ENCODE data around the gene FAM236A. TPM values are rescaled to one million over a fixed set of nuclear protein-coding genes. Genes with fewer than 3 reads are reported as not detected.
"Not testable (repeated sequence)": the region's sequence is repeated elsewhere in the genome, so short reads cannot be mapped to it uniquely, and the experiment has no call there.

FAM236A gene
- total and polyA plus RNA-seq, 9 of the 15 experiments (the other 6 are each of a cell fraction or from before 2014, with no cell fraction given) = not detected

DNA sequence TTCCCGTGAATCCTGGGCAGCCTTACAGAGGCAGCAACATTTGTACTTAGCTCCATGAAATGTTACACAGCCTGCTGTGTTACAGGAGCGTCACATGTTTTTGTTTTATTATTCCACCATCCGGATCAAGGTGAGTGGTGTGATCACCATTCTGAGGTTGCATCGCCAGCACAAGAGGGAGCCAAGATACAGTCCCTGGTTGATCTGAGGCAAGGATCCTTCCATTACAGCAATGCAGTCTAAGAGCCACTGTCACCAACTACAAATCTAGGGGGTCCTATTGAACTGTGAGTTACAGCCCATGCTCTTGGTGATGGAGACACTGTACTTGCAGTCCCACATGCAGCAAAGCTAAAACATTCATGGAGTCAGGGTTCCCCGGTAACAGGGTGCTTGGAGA, 21.9 kb upstream of the FAM236A start:
- DNase-seq (ENCODE audit: extremely low read depth in 1 of 4, low spot score in 3 of 4); H3K9me1 ChIP-seq (ENCODE audit: control insufficient read depth, insufficient read depth, low read length); H3K9me3 ChIP-seq (replicated peaks; ENCODE audit: control insufficient read depth, insufficient read depth, low read depth, low read length); H3K4me3 ChIP-seq; H3K4me2 ChIP-seq (ENCODE audit: insufficient read depth, low read length); H3K9ac ChIP-seq (ENCODE audit: insufficient read depth in 1 of 2, low read depth in 2 of 2, low read length in 2 of 2); H3K79me2 ChIP-seq (ENCODE audit: control insufficient read depth, insufficient read depth, low read length); H3K36me3 ChIP-seq (ENCODE audit: control insufficient read depth, insufficient read depth, low read length); H3K27ac ChIP-seq (ENCODE audit: extremely low read depth, low read depth, low read length); ATAC-seq; intact Hi-C loops (cut with micrococcal nuclease); H2AFZ ChIP-seq (ENCODE audit: low read depth, low read length); H3K27me3 ChIP-seq (ENCODE audit: control insufficient read depth in 2 of 2, insufficient read depth in 2 of 2, low read length in 2 of 2); H4K20me1 ChIP-seq (replicated peaks; ENCODE audit: control insufficient read depth, insufficient read depth, low read length); in situ Hi-C loops (cut with MboI); H3K4me1 ChIP-seq (replicated peaks in 1 of 2; ENCODE audit: control insufficient read depth in 2 of 2, insufficient read depth in 2 of 2, low read length in 2 of 2); POLR2A ChIA-PET; CTCF ChIA-PET (ENCODE audit: low intra/inter-chr PET ratio); BruUV-seq (replicated peaks); FAIRE-seq: not testable (repeated sequence)
- WGBS (ENCODE audit: insufficient coverage, low coverage, missing lambda C conversion rate) = 0% methylated on average over 2 of the region's 5 CpGs

DNA sequence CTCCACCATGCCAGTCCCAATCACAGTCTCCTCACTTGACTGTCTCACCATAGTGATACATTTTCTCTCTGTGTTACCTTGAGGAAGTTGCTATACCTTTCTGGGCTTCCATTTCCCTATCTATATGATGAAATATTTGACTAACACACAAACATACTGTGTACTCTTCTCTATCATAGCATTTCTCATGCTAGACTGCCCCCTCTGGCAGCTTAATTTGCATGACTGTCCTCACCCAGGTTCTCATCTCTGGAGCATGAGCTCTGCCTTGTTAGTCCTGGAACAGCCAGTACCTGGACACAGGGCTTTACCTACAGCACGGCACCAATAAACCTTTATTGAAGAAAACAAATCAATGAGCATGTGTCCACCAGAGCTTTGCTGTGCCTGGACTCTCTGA, 5.7 kb upstream of the FAM236A start:
- H3K9ac ChIP-seq (ENCODE audit: insufficient read depth in 1 of 2, low read depth in 2 of 2, low read length in 2 of 2); DNase-seq (ENCODE audit: extremely low read depth in 1 of 4, low spot score in 3 of 4); intact Hi-C loops (cut with micrococcal nuclease); H3K4me3 ChIP-seq; in situ Hi-C loops (cut with MboI); POLR2A ChIA-PET; H3K27ac ChIP-seq (ENCODE audit: extremely low read depth, low read depth, low read length); H3K9me3 ChIP-seq (replicated peaks; ENCODE audit: control insufficient read depth, insufficient read depth, low read depth, low read length); H3K27me3 ChIP-seq (ENCODE audit: control insufficient read depth in 2 of 2, insufficient read depth in 2 of 2, low read length in 2 of 2); H3K36me3 ChIP-seq (ENCODE audit: control insufficient read depth, insufficient read depth, low read length); H3K4me1 ChIP-seq (replicated peaks in 1 of 2; ENCODE audit: control insufficient read depth in 2 of 2, insufficient read depth in 2 of 2, low read length in 2 of 2); H4K20me1 ChIP-seq (replicated peaks; ENCODE audit: control insufficient read depth, insufficient read depth, low read length); BruUV-seq (replicated peaks); H2AFZ ChIP-seq (ENCODE audit: low read depth, low read length); H3K4me2 ChIP-seq (ENCODE audit: insufficient read depth, low read length); H3K79me2 ChIP-seq (ENCODE audit: control insufficient read depth, insufficient read depth, low read length); H3K9me1 ChIP-seq (ENCODE audit: control insufficient read depth, insufficient read depth, low read length); FAIRE-seq; CTCF ChIA-PET (ENCODE audit: low intra/inter-chr PET ratio): not testable (repeated sequence)
- no CpG with 5 or more reads among the region's 1 CpG for WGBS (ENCODE audit: insufficient coverage, low coverage, missing lambda C conversion rate)
- ATAC-seq = peak; percentile 66; the same call in 2 of the 3 replicates

- H3K27me3 ChIP-seq (ENCODE audit: control insufficient read depth in 2 of 2, insufficient read depth in 2 of 2, low read length in 2 of 2); H3K9me3 ChIP-seq (replicated peaks; ENCODE audit: control insufficient read depth, insufficient read depth, low read depth, low read length); H3K9me1 ChIP-seq (ENCODE audit: control insufficient read depth, insufficient read depth, low read length); H3K4me1 ChIP-seq (replicated peaks in 1 of 2; ENCODE audit: control insufficient read depth in 2 of 2, insufficient read depth in 2 of 2, low read length in 2 of 2); H3K9ac ChIP-seq (ENCODE audit: insufficient read depth in 1 of 2, low read depth in 2 of 2, low read length in 2 of 2); H3K79me2 ChIP-seq (ENCODE audit: control insufficient read depth, insufficient read depth, low read length); CTCF ChIA-PET (ENCODE audit: low intra/inter-chr PET ratio); H3K4me3 ChIP-seq; POLR2A ChIA-PET; H3K36me3 ChIP-seq (ENCODE audit: control insufficient read depth, insufficient read depth, low read length); in situ Hi-C loops (cut with MboI); H4K20me1 ChIP-seq (replicated peaks; ENCODE audit: control insufficient read depth, insufficient read depth, low read length); H3K27ac ChIP-seq (ENCODE audit: extremely low read depth, low read depth, low read length); H3K4me2 ChIP-seq (ENCODE audit: insufficient read depth, low read length); DNase-seq (ENCODE audit: extremely low read depth in 1 of 4, low spot score in 3 of 4); intact Hi-C loops (cut with micrococcal nuclease); H2AFZ ChIP-seq (ENCODE audit: low read depth, low read length); BruUV-seq (replicated peaks): not testable (repeated sequence)
- WGBS (ENCODE audit: insufficient coverage, low coverage, missing lambda C conversion rate) = no CpG with 5 or more reads among the region's 7 CpGs
- ATAC-seq = peak; percentile 67
- peak; percentile 80 for FAIRE-seq
Observed at GRCh38 chrX:72936455-72936854, 1.6 kb upstream of the FAM236A start.

- H2AFZ ChIP-seq (ENCODE audit: low read depth, low read length); H3K9me3 ChIP-seq (replicated peaks; ENCODE audit: control insufficient read depth, insufficient read depth, low read depth, low read length); H3K79me2 ChIP-seq (ENCODE audit: control insufficient read depth, insufficient read depth, low read length); ATAC-seq; H3K4me2 ChIP-seq (ENCODE audit: insufficient read depth, low read length); H4K20me1 ChIP-seq (replicated peaks; ENCODE audit: control insufficient read depth, insufficient read depth, low read length); H3K4me3 ChIP-seq; POLR2A ChIA-PET; H3K27me3 ChIP-seq (ENCODE audit: control insufficient read depth in 2 of 2, insufficient read depth in 2 of 2, low read length in 2 of 2); H3K9me1 ChIP-seq (ENCODE audit: control insufficient read depth, insufficient read depth, low read length); in situ Hi-C loops (cut with MboI); CTCF ChIA-PET (ENCODE audit: low intra/inter-chr PET ratio); H3K36me3 ChIP-seq (ENCODE audit: control insufficient read depth, insufficient read depth, low read length); H3K4me1 ChIP-seq (replicated peaks in 1 of 2; ENCODE audit: control insufficient read depth in 2 of 2, insufficient read depth in 2 of 2, low read length in 2 of 2); H3K27ac ChIP-seq (ENCODE audit: extremely low read depth, low read depth, low read length); H3K9ac ChIP-seq (ENCODE audit: insufficient read depth in 1 of 2, low read depth in 2 of 2, low read length in 2 of 2); intact Hi-C loops (cut with micrococcal nuclease); BruUV-seq (replicated peaks); DNase-seq (ENCODE audit: extremely low read depth in 1 of 4, low spot score in 3 of 4): not testable (repeated sequence)
- WGBS (ENCODE audit: insufficient coverage, low coverage, missing lambda C conversion rate) = no CpG with 5 or more reads among the region's 8 CpGs
- peak; percentile 6 for FAIRE-seq
Observed at GRCh38 chrX:72936882-72937455, 1.0 kb upstream of the FAM236A start.

Measured in K562 (cell line).